Fibroblast of skin of right quadriceps (primary cell): ENCODE results near the gene ITGA2B.
"Not testable (repeated sequence)": the region's sequence is repeated elsewhere in the genome, so short reads cannot be mapped to it uniquely, and the experiment has no call there.

ENCODE experiments used
- DNase-seq: peaks from one replicate; pipeline ENCODE4 v3.0.0-alpha.2; 2013

The ITGA2B gene

GRCh38 chr17:44368391-44369243 lies 20.8 kb downstream of the ITGA2B start:
- not testable (repeated sequence) for DNase-seq

GRCh38 chr17:44367231-44367979 lies 22.0 kb downstream of the ITGA2B start:
- no peak for DNase-seq

GRCh38 chr17:44365051-44365450 lies 24.4 kb downstream of the ITGA2B start:
- not testable (repeated sequence) for DNase-seq

GRCh38 chr17:44363613-44364159 lies 25.8 kb downstream of the ITGA2B start, which contains the start of gene FAM171A2:
FAM171A2 (minus strand) TSS chr17:44363853; CDS start chr17:44363714, 139 bp downstream.
- DNase-seq = peak; percentile 58

GRCh38 chr17:44362949-44363612 lies 26.4 kb downstream of the ITGA2B start:
- no peak for DNase-seq

- no peak for DNase-seq
These were observed 26.9 kb downstream of the ITGA2B start for GRCh38 chr17:44362459-44362948.

GRCh38 chr17:44361292-44362260 lies 27.9 kb downstream of the ITGA2B start:
- DNase-seq = no peak

- peak; percentile 37 for DNase-seq
These were observed 28.6 kb downstream of the ITGA2B start for GRCh38 chr17:44360826-44361225.

GRCh38 chr17:44360144-44360533 lies 29.3 kb downstream of the ITGA2B start:
- no peak for DNase-seq

- no peak for DNase-seq
These were observed 29.8 kb downstream of the ITGA2B start for GRCh38 chr17:44359458-44360143.

- DNase-seq = no peak
These were observed 30.4 kb downstream of the ITGA2B start for GRCh38 chr17:44359006-44359405.

GRCh38 chr17:44358066-44358465 lies 31.4 kb downstream of the ITGA2B start:
- no peak for DNase-seq

- no peak for DNase-seq
These were observed 33.2 kb downstream of the ITGA2B start for GRCh38 chr17:44356241-44356640.

- no peak for DNase-seq
These were observed 33.8 kb downstream of the ITGA2B start for GRCh38 chr17:44355642-44356099.

GRCh38 chr17:44354582-44355561 lies 34.6 kb downstream of the ITGA2B start:
- no peak for DNase-seq

- DNase-seq = no peak
These were observed 35.6 kb downstream of the ITGA2B start for GRCh38 chr17:44353672-44354331.

- DNase-seq = no peak
These were observed 36.4 kb downstream of the ITGA2B start for GRCh38 chr17:44352828-44353671.
